GM20431 (cell line): ENCODE measurements around the gene TPD52L3.

Experiments
- in situ Hi-C: fragments of 300-500 bp; cut with MseI, MboI; formaldehyde crosslinking; loops from one replicate; pipeline ENCODE4 v1.15.0; 2020; ENCODE audit warnings: low sequenced_read_pairs; ENCODE audit not compliant: unreplicated experiment

Gene TPD52L3

GRCh38 chr9:6328103-6328502 is at the start of gene TPD52L3:
Gene TPD52L3, plus strand, starts transcription at chr9:6328375. Its CDS starts 221 bp downstream, at chr9:6328596.
- in situ Hi-C loops, result no loop called here

GRCh38 chr9:6301858-6302257 is 26.3 kb upstream of the TPD52L3 start:
- in situ Hi-C loops, result loop anchor here (25.0 kb wide), 2 partner anchors 240 to 415 kb away; partner anchors contain the start of gene MLANA

- in situ Hi-C loops, result loop anchor here (25.0 kb wide), 2 partner anchors 240 to 415 kb away; partner anchors contain the start of gene MLANA
Measured at GRCh38 chr9:6302417-6302816, 25.8 kb upstream of the TPD52L3 start.

- in situ Hi-C loops, result loop anchor here (25.0 kb wide), 2 partner anchors 242 to 417 kb away; partner anchors contain the start of gene MLANA
Measured at GRCh38 chr9:6304232-6304631, 23.9 kb upstream of the TPD52L3 start.

GRCh38 chr9:6305954-6306563 is 22.1 kb upstream of the TPD52L3 start:
- in situ Hi-C loops, result loop anchor here (25.0 kb wide), 2 partner anchors 244 to 419 kb away; partner anchors contain the start of gene MLANA

- in situ Hi-C loops, result loop anchor here (25.0 kb wide), 2 partner anchors 245 to 420 kb away; partner anchors contain the start of gene MLANA
Measured at GRCh38 chr9:6307551-6308096, 20.6 kb upstream of the TPD52L3 start.

GRCh38 chr9:6330958-6331634 is 2.9 kb downstream of the TPD52L3 start:
- in situ Hi-C loops, result no loop called here

- in situ Hi-C loops, result no loop called here
Measured at GRCh38 chr9:6334305-6334704, 6.1 kb downstream of the TPD52L3 start.

- in situ Hi-C loops, result no loop called here
Measured at GRCh38 chr9:6348766-6349165, 20.6 kb downstream of the TPD52L3 start.

- in situ Hi-C loops, result loop anchor here (25.0 kb wide), 1 partner anchor 211 kb away; no protein-coding TSS in a partner anchor
Measured at GRCh38 chr9:6351737-6352136, 23.6 kb downstream of the TPD52L3 start.

- in situ Hi-C loops, result loop anchor here (25.0 kb wide), 1 partner anchor 208 kb away; no protein-coding TSS in a partner anchor
Measured at GRCh38 chr9:6354072-6354686, 26.0 kb downstream of the TPD52L3 start.

- in situ Hi-C loops, result loop anchor here (25.0 kb wide), 1 partner anchor 207 kb away; no protein-coding TSS in a partner anchor
Measured at GRCh38 chr9:6355728-6356127, 27.6 kb downstream of the TPD52L3 start.

GRCh38 chr9:6356441-6356840 is 28.3 kb downstream of the TPD52L3 start:
- in situ Hi-C loops, result loop anchor here (25.0 kb wide), 1 partner anchor 206 kb away; no protein-coding TSS in a partner anchor

- in situ Hi-C loops, result loop anchor here (25.0 kb wide), 1 partner anchor 205 kb away; no protein-coding TSS in a partner anchor
Measured at GRCh38 chr9:6356904-6357303, 28.7 kb downstream of the TPD52L3 start.

- in situ Hi-C loops, result loop anchor here (25.0 kb wide), 1 partner anchor 195 kb away; no protein-coding TSS in a partner anchor
Measured at GRCh38 chr9:6367128-6367890, 39.1 kb downstream of the TPD52L3 start.

GRCh38 chr9:6368831-6369230 is 40.7 kb downstream of the TPD52L3 start:
- in situ Hi-C loops, result loop anchor here (25.0 kb wide), 1 partner anchor 193 kb away; no protein-coding TSS in a partner anchor
